HepG2 (cell line): Measurements from ENCODE around the gene CSF3R. TPM values are rescaled to one million over a fixed set of nuclear protein-coding genes. Genes with fewer than 3 reads are reported as not detected.

Source experiments
- ATAC-seq: fragments of 200-7000 bp; cut with Tn5 transposase; 3 replicates; pipeline ENCODE4 v1.9.1; 2020; ENCODE audit warnings: mild to moderate bottlenecking, moderate library complexity
- BruUV-seq: library from RNA; stranded (reverse); fragments of 400-500 nt; replicated peaks from 2 replicates; lab custom pipeline; 2021; lab: Mats Ljungman, UMichigan
- CTCF ChIA-PET: fragments of 300-600 bp; formaldehyde crosslinking; extraction: SDS; loops from one replicate; lab custom pipeline; 2021; ENCODE audit warnings: low total read pairs, inconsistent platforms, low intra/inter-chr PET ratio; lab: Yijun Ruan, JAX
- POLR2A ChIA-PET: fragments of 350-600 bp; sonication (Branson Sonifier 250); formaldehyde crosslinking; loops from one replicate; lab custom pipeline; 2020; ENCODE audit warnings: antibody characterized with exemption, inconsistent platforms; lab: Yijun Ruan, JAX
- DNase-seq: peaks from one replicate; pipeline ENCODE4 v3.0.0-alpha.2; 2015; ENCODE audit warnings: low spot score
- FAIRE-seq: peaks from 3 replicates; lab custom pipeline; 2011; peaks lifted over from hg19 to GRCh38; lab: Jason Lieb, UNC
- H2AFZ ChIP-seq: one replicate; pipeline ENCODE4 v1.6.1; 2011; ENCODE audit warnings: low read length, inconsistent platforms
- H3K27ac ChIP-seq: fragments of 300-600 bp; 3 replicates; pipeline ENCODE4 v1.8.0; 2011; ENCODE audit warnings: mixed run types, mild to moderate bottlenecking, mixed read lengths, low read length, inconsistent platforms; ENCODE audit not compliant: insufficient read depth; ENCODE audit errors: extremely low read length
- H3K27me3 ChIP-seq, 2 experiments: fragments of 200-600 bp in 1 of 2; 2 replicates in 1 of 2; 3 replicates in 1 of 2; pipeline versions ENCODE4 v1.6.0 to v1.8.0; 2011; ENCODE audit warnings: low read length in 2 of 2, mild to moderate bottlenecking in 2 of 2, moderate library complexity in 2 of 2, inconsistent platforms in 1 of 2; ENCODE audit not compliant: insufficient read depth in 2 of 2, control insufficient read depth in 1 of 2
- H3K36me3 ChIP-seq, 2 experiments: fragments of 200-600 bp in 1 of 2; replicated peaks in 1 of 2; 2 replicates in 1 of 2; 3 replicates in 1 of 2; pipeline versions ENCODE4 v1.5.1 to v1.8.0; 2011; ENCODE audit warnings: low read length in 2 of 2, inconsistent platforms in 1 of 2; ENCODE audit not compliant: insufficient read depth in 2 of 2, control insufficient read depth in 1 of 2
- H3K4me1 ChIP-seq: 2 replicates; pipeline ENCODE4 v1.5.1; 2012; ENCODE audit warnings: low read length, inconsistent platforms; ENCODE audit not compliant: insufficient read depth
- H3K4me2 ChIP-seq: 2 replicates; pipeline ENCODE4 v1.6.0; 2011; ENCODE audit warnings: low read depth, low read length, inconsistent platforms
- H3K4me3 ChIP-seq, 3 experiments: fragments of 200-600 bp in 1 of 3; sonication (generic), shearing (Covaris generic) in 1 of 3; replicated peaks in 1 of 3; 2 replicates each; pipeline ENCODE4 v1.5.1; 2011 to 2016; ENCODE audit warnings: low read length in 3 of 3, inconsistent platforms in 2 of 3, low read depth in 2 of 3, mild to moderate bottlenecking in 2 of 3, control low read depth in 1 of 3, mixed read lengths in 1 of 3; ENCODE audit not compliant: insufficient read depth in 1 of 3
- H3K79me2 ChIP-seq: one replicate; pipeline ENCODE4 v1.6.1; 2011; ENCODE audit warnings: low read length, inconsistent platforms; ENCODE audit not compliant: insufficient read depth
- H3K9ac ChIP-seq: 2 replicates; pipeline ENCODE4 v1.6.0; 2011; ENCODE audit warnings: mild to moderate bottlenecking, low read depth, low read length, inconsistent platforms; ENCODE audit not compliant: insufficient read depth
- H3K9me3 ChIP-seq: 2 replicates; pipeline ENCODE4 v1.5.1; 2012; ENCODE audit warnings: mild to moderate bottlenecking, low read length
- H4K20me1 ChIP-seq: 2 replicates; pipeline ENCODE4 v1.6.0; 2011; ENCODE audit warnings: inconsistent platforms, mild to moderate bottlenecking, low read length, moderate library complexity; ENCODE audit not compliant: insufficient read depth
- DNMT1 ChIP-seq: sonication (generic); formaldehyde crosslinking; IDR thresholded peaks from 2 replicates; pipeline ENCODE4 v1.5.1; 2020; ENCODE audit warnings: mild to moderate bottlenecking, missing genetic modification reagents
- NR2F1 ChIP-seq, 2 experiments: fragments of 450-650 bp in 1 of 2; formaldehyde crosslinking in 1 of 2; IDR thresholded peaks; 2 replicates each; pipeline versions ENCODE4 v1.5.0 to v1.6.1; 2016 to 2020; ENCODE audit warnings: mild to moderate bottlenecking in 1 of 2, missing compliant biosample characterization in 1 of 2, missing genetic modification reagents in 1 of 2, moderate library complexity in 1 of 2
- SMAD9 ChIP-seq: sonication (generic); formaldehyde crosslinking; IDR thresholded peaks from 2 replicates; pipeline ENCODE4 v1.5.1; 2020; ENCODE audit warnings: mild to moderate bottlenecking, missing genetic modification reagents
- SRSF9 ChIP-seq: fragments of 200-400 bp; formaldehyde crosslinking; IDR thresholded peaks from 2 replicates; pipeline ENCODE4 v1.6.1; 2018; ENCODE audit warnings: borderline replicate concordance, mild to moderate bottlenecking, low read depth, low read length; ENCODE audit not compliant: insufficient read depth, poor library complexity, severe bottlenecking
- STAG1 ChIP-seq: sonication (generic); formaldehyde crosslinking; IDR thresholded peaks from 2 replicates; pipeline ENCODE4 v1.4.0; 2020; ENCODE audit warnings: missing genetic modification reagents
- SYNCRIP ChIP-seq: fragments of 200-400 bp; formaldehyde crosslinking; IDR thresholded peaks from 2 replicates; pipeline ENCODE4 v1.6.1; 2018; ENCODE audit warnings: mild to moderate bottlenecking, low read depth, low read length; ENCODE audit not compliant: insufficient read depth
- ZNF101 ChIP-seq: sonication (generic); formaldehyde crosslinking; IDR thresholded peaks from 2 replicates; pipeline ENCODE4 v1.4.0; 2020; ENCODE audit warnings: mild to moderate bottlenecking, low read depth, missing genetic modification reagents, borderline replicate concordance
- ZNF180 ChIP-seq: sonication (generic); formaldehyde crosslinking; IDR thresholded peaks from 2 replicates; pipeline ENCODE4 v1.4.0; 2020; ENCODE audit warnings: low read depth, missing genetic modification reagents, borderline replicate concordance
- ZSCAN30 ChIP-seq: sonication (generic); formaldehyde crosslinking; IDR thresholded peaks from 2 replicates; pipeline ENCODE4 v1.5.0; 2020; ENCODE audit warnings: mild to moderate bottlenecking, missing genetic modification reagents
- WGBS: methylation state at CpG from one replicate; pipeline ENCODE4 v1.1.6; 2017; ENCODE audit warnings: low lambda C conversion rate; 5-methylcytosine and 5-hydroxymethylcytosine counted together
- in situ Hi-C: cut with HindIII; loops from 2 replicates; pipeline ENCODE4 v1.10.0; 2017; ENCODE audit warnings: low pct_unique_long_range_greater_than_20kb; ENCODE audit not compliant: extremely low pct_ligation_motif_present
- intact Hi-C: fragments of 100-400 bp; cut with micrococcal nuclease; formaldehyde crosslinking; loops from one replicate; pipeline ENCODE4 v1.10.0; 2022; ENCODE audit not compliant: unreplicated experiment
- polyA plus RNA-seq, 8 experiments: library from polyadenylated mRNA; depleted of rRNA in 3 of 8; stranded (reverse) in 7 of 8; unstranded in 1 of 8; fragments of >200 nt; fragmentation: Illumina TruSeq in 4 of 8; extraction: Trizol in 4 of 8; gene quantifications; 2 replicates each; pipeline versions ENCODE4 v1.2.1 to v1.2.3, GENCODE V29; 2011 to 2016; ENCODE audit warnings: low read depth in 4 of 8, missing spikeins in 1 of 8, mixed read lengths in 1 of 8; ENCODE audit not compliant: insufficient read depth in 1 of 8
- total RNA-seq, 5 experiments: library from RNA; depleted of rRNA; stranded (reverse); fragments of >200 nt; fragmentation: Illumina TruSeq; extraction: Trizol; gene quantifications; 2 replicates each; pipeline ENCODE4 v1.2.3, GENCODE V29; 2016; ENCODE audit warnings: low read depth in 1 of 5

The CSF3R gene
- total and polyA plus RNA-seq, 2 of the 13 experiments (the other 11 are each of a cell fraction or from before 2014, with no cell fraction given): 11.9 to 28.8 TPM

GRCh38 chr1:36467027-36467410 lies 15.7 kb downstream of the CSF3R start:
- Histone ChIP-seq H3K4me1 (peaks cover 53% of the 10 kb centered on the region), H3K4me2 (no peak overlapping the region), H3K9me3 (no peaks in the 10 kb centered on the region), H3K36me3 (peaks cover 2 to 5% of the 10 kb centered on the region in 2 experiments; a peak in 3 of 5 replicates), H3K9ac (no peak overlapping the region), H4K20me1 (no peaks in the 10 kb centered on the region), H2AFZ (no peak overlapping the region), H3K27me3 (no peaks in the 10 kb centered on the region; a peak in 1 of 5 replicates), H3K27ac (no peak overlapping the region), H3K79me2 (peaks cover 17% of the 10 kb centered on the region), H3K4me3 (no peak overlapping the region)
- 100% methylated on average over 3 of the region's 4 CpGs for WGBS
- CTCF ChIA-PET: no interaction called here
- ATAC-seq (no peak), DNase-seq (no peak), FAIRE-seq (no peak)
- in situ Hi-C loops: no loop called here
- POLR2A ChIA-PET: interaction anchor here (1.2 to 3.6 kb wide), 2 partner anchors 17 to 66 kb away, joined by 3 to 18 read pairs; partner anchors contain the start of gene OSCP1
- intact Hi-C loops: no loop called here
- TF ChIP-seq ZNF180 (CRISPR knock-in tag) (no peak), NR2F1 (CRISPR knock-in tag; IDR thresholded peaks at IDR 0.05) (no peak), ZSCAN30 (CRISPR knock-in tag) (no peak), ZNF101 (CRISPR knock-in tag) (no peak), STAG1 (no peak)
- no TSS peak for BruUV-seq

GRCh38 chr1:36466370-36467026 lies 16.2 kb downstream of the CSF3R start:
- FAIRE-seq (no peak), ATAC-seq (no peak), DNase-seq (no peak)
- Histone ChIP-seq H3K4me1 (peaks cover 52% of the 10 kb centered on the region), H3K9me3 (no peaks in the 10 kb centered on the region), H3K36me3 (peaks cover 3 to 11% of the 10 kb centered on the region in 2 experiments), H3K4me2 (no peak overlapping the region), H3K27ac (no peak overlapping the region), H3K9ac (no peak overlapping the region), H3K79me2 (peaks cover 17% of the 10 kb centered on the region), H3K27me3 (no peaks in the 10 kb centered on the region; a peak in 1 of 5 replicates), H3K4me3 (no peak overlapping the region), H4K20me1 (no peaks in the 10 kb centered on the region), H2AFZ (no peak overlapping the region)
- intact Hi-C loops (no loop called here), in situ Hi-C loops (no loop called here)
- 100% methylated on average over 1 of the region's 12 CpGs for WGBS
- CTCF ChIA-PET: no interaction called here
- BruUV-seq: no TSS peak
- POLR2A ChIA-PET: interaction anchor here (1.2 to 3.6 kb wide), 4 partner anchors 16 to 66 kb away, joined by 3 to 18 read pairs (median 4); partner anchors contain the start of genes CSF3R and OSCP1
- TF ChIP-seq SMAD9 (CRISPR knock-in tag): no peak
- TF ChIP-seq SYNCRIP: no peak
- no peak for TF ChIP-seq SRSF9
- TF ChIP-seq DNMT1: no peak
